ENCODE results near the gene PCDHB14. TPM values are rescaled to one million over a fixed set of nuclear protein-coding genes. Genes with fewer than 3 reads are reported as not detected.
"Not testable (repeated sequence)": the region's sequence is repeated elsewhere in the genome, so short reads cannot be mapped to it uniquely, and the experiment has no call there.

Gene PCDHB14
- total RNA-seq, 6 experiments from 2014 or later, result 0.44 to 1.0 (median 0.86) TPM

- DNase-seq (no peak), ATAC-seq (no peak)
- no peaks in the 10 kb centered on the region for H3K27me3 ChIP-seq
- WGBS (ENCODE audit: insufficient coverage, low coverage, low lambda C conversion rate, missing lambda C conversion rate), result 6% methylated on average over 10 of the region's 10 CpGs
- intact Hi-C loops (cut with DNase I), result no loop called here
- H3K4me3 ChIP-seq, result no peak within 1 kb of the TSS
- H3K4me1 ChIP-seq, result no peaks in the 10 kb centered on the region
- peaks cover 0 to 14% (median 0%) of the 10 kb centered on the region in 4 donors for H3K9me3 ChIP-seq
- no peak within 1 kb of the TSS for H3K27ac ChIP-seq
- TF ChIP-seq CTCF (IDR thresholded peaks at IDR 0.05), result peak in 2 of 4 donors; percentile 19 to 26
- no peak for TF ChIP-seq POLR2A (IDR thresholded peaks at IDR 0.05)
- H3K36me3 ChIP-seq, result no peaks in the 10 kb centered on the region
These were observed 30.9 kb upstream of the PCDHB14 start, which contains the start of gene PCDHB10 for GRCh38 chr5:141192110-141192725. Gene PCDHB10, plus strand, starts transcription at chr5:141192353. Its CDS starts 200 bp downstream, at chr5:141192553.

GRCh38 chr5:141194332-141194731, 28.8 kb upstream of the PCDHB14 start:
- H3K4me1 ChIP-seq; H3K36me3 ChIP-seq; H3K4me3 ChIP-seq; ATAC-seq; H3K27me3 ChIP-seq; DNase-seq; intact Hi-C loops (cut with DNase I); H3K27ac ChIP-seq: not testable (repeated sequence)
- WGBS (ENCODE audit: insufficient coverage, low coverage, low lambda C conversion rate, missing lambda C conversion rate), result no CpG with 5 or more reads among the region's 37 CpGs
- H3K9me3 ChIP-seq, result peaks cover 0 to 14% (median 0%) of the 10 kb centered on the region in 4 donors

GRCh38 chr5:141196363-141196762, 26.8 kb upstream of the PCDHB14 start:
- 31% methylated on average over 3 of the region's 3 CpGs for WGBS (ENCODE audit: insufficient coverage, low coverage, low lambda C conversion rate, missing lambda C conversion rate)
- no peak for DNase-seq
- Histone ChIP-seq H3K4me1 (no peaks in the 10 kb centered on the region), H3K27me3 (no peaks in the 10 kb centered on the region), H3K36me3 (no peaks in the 10 kb centered on the region), H3K4me3 (no peak overlapping the region), H3K9me3 (peaks cover 0 to 14% (median 0%) of the 10 kb centered on the region in 4 donors), H3K27ac (no peak overlapping the region)
- TF ChIP-seq POLR2A (IDR thresholded peaks at IDR 0.05) (no peak), CTCF (IDR thresholded peaks at IDR 0.05) (no peak)
- intact Hi-C loops (cut with DNase I), result no loop called here
- no peak for ATAC-seq

- no peak within 1 kb of the TSS for H3K27ac ChIP-seq
- H3K4me1 ChIP-seq, result no peaks in the 10 kb centered on the region
- TF ChIP-seq POLR2A (IDR thresholded peaks at IDR 0.05), result no peak
- TF ChIP-seq CTCF (IDR thresholded peaks at IDR 0.05), result peak in 1 of 4 donors; percentile 5
- peaks cover 0 to 4% of the 10 kb centered on the region in 2 donors for H3K27me3 ChIP-seq
- no peaks in the 10 kb centered on the region for H3K36me3 ChIP-seq
- H3K4me3 ChIP-seq, result no peak within 1 kb of the TSS
- DNase-seq (no peak), ATAC-seq (no peak)
- peaks cover 0 to 14% (median 0%) of the 10 kb centered on the region in 4 donors for H3K9me3 ChIP-seq
- 25% methylated on average over 21 of the region's 21 CpGs for WGBS (ENCODE audit: insufficient coverage, low coverage, low lambda C conversion rate, missing lambda C conversion rate)
- intact Hi-C loops (cut with DNase I), result no loop called here
These were observed 23.5 kb upstream of the PCDHB14 start, which contains the start of gene PCDHB11 for GRCh38 chr5:141199359-141200235. Gene PCDHB11, plus strand, starts transcription at chr5:141199627. Its CDS starts 148 bp downstream, at chr5:141199775.

GRCh38 chr5:141201126-141201525, 22.0 kb upstream of the PCDHB14 start:
- ATAC-seq; intact Hi-C loops (cut with DNase I); H3K27ac ChIP-seq; DNase-seq; H3K4me3 ChIP-seq; H3K9me3 ChIP-seq; H3K36me3 ChIP-seq; H3K27me3 ChIP-seq; H3K4me1 ChIP-seq: not testable (repeated sequence)
- 19% methylated on average over 13 of the region's 38 CpGs for WGBS (ENCODE audit: insufficient coverage, low coverage, low lambda C conversion rate, missing lambda C conversion rate)

- H3K36me3 ChIP-seq; H3K27ac ChIP-seq; H3K9me3 ChIP-seq; H3K4me3 ChIP-seq; H3K27me3 ChIP-seq; DNase-seq; ATAC-seq; intact Hi-C loops (cut with DNase I); H3K4me1 ChIP-seq: not testable (repeated sequence)
- WGBS (ENCODE audit: insufficient coverage, low coverage, low lambda C conversion rate, missing lambda C conversion rate), result 30% methylated on average over 4 of the region's 35 CpGs
These were observed 21.5 kb upstream of the PCDHB14 start for GRCh38 chr5:141201646-141202045.
